CD4-positive, alpha-beta T cell treated with Interferon alpha-2 for 1 hour (primary cell): ENCODE data around the gene ICAM4.
A peak's percentile ranks its signal among the peaks of the same experiment; 100 is the strongest.
"Not testable (repeated sequence)": the region's sequence is repeated elsewhere in the genome, so short reads cannot be mapped to it uniquely, and the experiment has no call there.

Experiments
- DNase-seq, 2 donors: peaks; one replicate each; pipeline ENCODE4 v3.0.0-alpha.2; 2020 to 2022

Gene ICAM4

GRCh38 chr19:10269333-10270179 lies 17.2 kb upstream of the ICAM4 start:
- peak; percentile 88 to 91 for DNase-seq

- peak; percentile 87 to 90 for DNase-seq
Observed at GRCh38 chr19:10270180-10270615, 16.6 kb upstream of the ICAM4 start.

GRCh38 chr19:10270616-10271394 lies 15.9 kb upstream of the ICAM4 start, which contains the start of gene ICAM1:
Gene ICAM1, plus strand, starts transcription at chr19:10271120. Its CDS starts 40 bp downstream, at chr19:10271160.
- peak; percentile 91 to 92 for DNase-seq

- DNase-seq = peak; percentile 77 to 80
Observed at GRCh38 chr19:10271543-10272086, 15.1 kb upstream of the ICAM4 start.

GRCh38 chr19:10274589-10274988 lies 12.2 kb upstream of the ICAM4 start:
- no peak for DNase-seq

GRCh38 chr19:10277795-10278589 lies 8.8 kb upstream of the ICAM4 start:
- DNase-seq = no peak

GRCh38 chr19:10278935-10279334 lies 7.8 kb upstream of the ICAM4 start:
- DNase-seq = no peak

GRCh38 chr19:10279737-10280442 lies 6.9 kb upstream of the ICAM4 start:
- no peak for DNase-seq

- DNase-seq = not testable (repeated sequence)
Observed at GRCh38 chr19:10282043-10282442, 4.7 kb upstream of the ICAM4 start.

- no peak for DNase-seq
Observed at GRCh38 chr19:10283301-10284064, 3.3 kb upstream of the ICAM4 start.

- no peak for DNase-seq
Observed at GRCh38 chr19:10284065-10284959, 2.4 kb upstream of the ICAM4 start.

GRCh38 chr19:10284960-10285278 lies 1.8 kb upstream of the ICAM4 start:
- no peak for DNase-seq

GRCh38 chr19:10285393-10285792 lies 1.4 kb upstream of the ICAM4 start:
- DNase-seq = no peak

- peak; percentile 33 to 53 for DNase-seq
Observed at GRCh38 chr19:10288662-10289166, 2.0 kb downstream of the ICAM4 start.

GRCh38 chr19:10289167-10289835 lies 2.5 kb downstream of the ICAM4 start:
- peak; percentile 65 to 74 for DNase-seq

GRCh38 chr19:10289836-10290356 lies 3.1 kb downstream of the ICAM4 start, which contains the start of gene ICAM5:
Gene ICAM5, plus strand, starts transcription at chr19:10289952. Its CDS starts 92 bp downstream, at chr19:10290044.
- DNase-seq = peak in 1 of 2 donors; percentile 47

- DNase-seq = no peak
Observed at GRCh38 chr19:10290357-10290875, 3.7 kb downstream of the ICAM4 start.

- peak; percentile 59 to 71 for DNase-seq
Observed at GRCh38 chr19:10290876-10291553, 4.3 kb downstream of the ICAM4 start.
